ENCODE measurements around the gene CLCN1.

CLCN1 gene

DNA sequence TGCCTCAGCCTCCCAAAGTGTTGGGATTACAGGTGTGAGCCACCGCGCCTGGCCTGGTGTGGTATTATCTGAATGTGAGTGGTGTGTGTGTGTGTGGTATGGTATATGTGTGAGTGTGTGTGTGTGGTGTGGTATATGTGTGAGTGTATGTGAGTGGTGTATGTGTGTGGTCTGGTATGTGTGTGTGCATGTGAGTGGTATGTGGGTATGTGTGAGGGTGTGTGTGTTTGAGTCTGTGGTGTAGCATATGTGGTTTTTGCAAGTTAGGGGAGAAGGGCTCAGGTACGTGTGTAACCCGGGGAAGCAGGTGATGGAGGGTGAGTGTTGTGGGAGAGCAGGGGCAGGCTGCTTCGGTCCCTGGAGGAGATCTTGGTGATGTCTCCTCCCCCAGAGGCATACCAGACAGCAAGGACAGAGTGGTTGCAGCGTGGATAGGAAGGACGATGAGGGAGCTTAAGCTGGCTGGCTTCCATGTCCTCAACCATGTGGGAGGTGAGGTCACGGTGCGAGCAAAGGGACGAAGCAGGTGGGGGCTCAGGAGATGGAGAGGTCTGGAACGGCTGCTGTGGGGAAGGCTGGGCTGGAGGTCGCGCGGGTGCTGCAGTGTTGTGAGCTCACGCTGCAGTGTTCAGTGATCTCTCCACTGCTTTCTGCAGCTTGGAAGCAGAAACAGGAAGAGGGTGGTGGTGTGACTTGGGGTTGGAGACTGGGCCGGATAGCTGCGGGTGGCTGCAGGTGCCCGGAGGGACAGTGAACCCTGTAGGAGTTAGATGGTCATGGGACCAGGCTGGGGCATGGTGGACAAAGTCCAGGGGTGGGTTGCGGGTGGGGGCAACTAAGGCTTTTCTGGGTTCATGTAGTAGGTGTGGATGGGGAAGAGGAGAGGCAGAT, 70.2 kb downstream of the CLCN1 start:
- peak overlapping the region; percentile 6 for H3K4me3 ChIP-seq (ENCODE audit: low read length, poor library complexity, severe bottlenecking)
- no peaks in the 10 kb centered on the region for H3K9me2 ChIP-seq (replicated peaks; ENCODE audit: low read depth, low read length)
- H4K20me1 ChIP-seq (ENCODE audit: insufficient read depth, low read length, poor library complexity, severe bottlenecking) = peaks cover 63% of the 10 kb centered on the region
- peaks cover 32% of the 10 kb centered on the region; the same call in 1 of the 2 replicates for H3K36me3 ChIP-seq (ENCODE audit: insufficient read depth, low read length)
- H3F3A ChIP-seq (ENCODE audit: low read depth) = no peaks in the 10 kb centered on the region
- H3K4me2 ChIP-seq (ENCODE audit: low read depth, low read length, poor library complexity, severe bottlenecking) = peak overlapping the region; percentile 97
- H2AFZ ChIP-seq (ENCODE audit: low read length) = no peak overlapping the region
- no peak overlapping the region for H3K9ac ChIP-seq (ENCODE audit: low read depth, low read length, poor library complexity, severe bottlenecking)
- H3K27me3 ChIP-seq (ENCODE audit: insufficient read depth, low read length, poor library complexity, severe bottlenecking) = no peaks in the 10 kb centered on the region
- peaks cover 64% of the 10 kb centered on the region for H3K4me1 ChIP-seq (ENCODE audit: insufficient read depth, low read length, poor library complexity, severe bottlenecking)
- no peaks in the 10 kb centered on the region for H3K9me3 ChIP-seq (ENCODE audit: insufficient read depth, low read depth, low read length)
- no peak for TF ChIP-seq EZH2phosphoT487 (IDR thresholded peaks at IDR 0.05; ENCODE audit: borderline replicate concordance)
- TF ChIP-seq, protein P1, sequence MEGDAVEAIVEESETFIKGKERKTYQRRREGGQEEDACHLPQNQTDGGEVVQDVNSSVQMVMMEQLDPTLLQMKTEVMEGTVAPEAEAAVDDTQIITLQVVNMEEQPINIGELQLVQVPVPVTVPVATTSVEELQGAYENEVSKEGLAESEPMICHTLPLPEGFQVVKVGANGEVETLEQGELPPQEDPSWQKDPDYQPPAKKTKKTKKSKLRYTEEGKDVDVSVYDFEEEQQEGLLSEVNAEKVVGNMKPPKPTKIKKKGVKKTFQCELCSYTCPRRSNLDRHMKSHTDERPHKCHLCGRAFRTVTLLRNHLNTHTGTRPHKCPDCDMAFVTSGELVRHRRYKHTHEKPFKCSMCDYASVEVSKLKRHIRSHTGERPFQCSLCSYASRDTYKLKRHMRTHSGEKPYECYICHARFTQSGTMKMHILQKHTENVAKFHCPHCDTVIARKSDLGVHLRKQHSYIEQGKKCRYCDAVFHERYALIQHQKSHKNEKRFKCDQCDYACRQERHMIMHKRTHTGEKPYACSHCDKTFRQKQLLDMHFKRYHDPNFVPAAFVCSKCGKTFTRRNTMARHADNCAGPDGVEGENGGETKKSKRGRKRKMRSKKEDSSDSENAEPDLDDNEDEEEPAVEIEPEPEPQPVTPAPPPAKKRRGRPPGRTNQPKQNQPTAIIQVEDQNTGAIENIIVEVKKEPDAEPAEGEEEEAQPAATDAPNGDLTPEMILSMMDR (conservative IDR thresholded peaks at IDR 0.05; ENCODE audit: low read length) = no peak
- peaks cover 87% of the 10 kb centered on the region for H3K79me2 ChIP-seq (ENCODE audit: insufficient read depth, low read length)

GRCh38 chr7:143387156-143387975, 71.5 kb downstream of the CLCN1 start:
- H3K36me3 ChIP-seq (ENCODE audit: insufficient read depth, low read length) = peaks cover 43% of the 10 kb centered on the region; the same call in 1 of the 2 replicates
- H2AFZ ChIP-seq (ENCODE audit: low read length) = no peak overlapping the region
- H3F3A ChIP-seq (ENCODE audit: low read depth) = no peaks in the 10 kb centered on the region
- peaks cover 74% of the 10 kb centered on the region for H3K79me2 ChIP-seq (ENCODE audit: insufficient read depth, low read length)
- H3K9me2 ChIP-seq (replicated peaks; ENCODE audit: low read depth, low read length) = no peaks in the 10 kb centered on the region
- H4K20me1 ChIP-seq (ENCODE audit: insufficient read depth, low read length, poor library complexity, severe bottlenecking) = peaks cover 55% of the 10 kb centered on the region
- H3K27me3 ChIP-seq (ENCODE audit: insufficient read depth, low read length, poor library complexity, severe bottlenecking) = no peaks in the 10 kb centered on the region
- H3K9ac ChIP-seq (ENCODE audit: low read depth, low read length, poor library complexity, severe bottlenecking) = no peak overlapping the region
- peaks cover 61% of the 10 kb centered on the region for H3K4me1 ChIP-seq (ENCODE audit: insufficient read depth, low read length, poor library complexity, severe bottlenecking)
- TF ChIP-seq EZH2phosphoT487 (IDR thresholded peaks at IDR 0.05; ENCODE audit: borderline replicate concordance) = no peak
- TF ChIP-seq, protein P1 (conservative IDR thresholded peaks at IDR 0.05; ENCODE audit: low read length) = peak; percentile 43
- H3K4me2 ChIP-seq (ENCODE audit: low read depth, low read length, poor library complexity, severe bottlenecking) = peak overlapping the region; percentile 97
- no peak overlapping the region for H3K4me3 ChIP-seq (ENCODE audit: low read length, poor library complexity, severe bottlenecking)
- H3K9me3 ChIP-seq (ENCODE audit: insufficient read depth, low read depth, low read length) = no peaks in the 10 kb centered on the region

- H3K4me1 ChIP-seq (ENCODE audit: insufficient read depth, low read length, poor library complexity, severe bottlenecking) = peaks cover 54% of the 10 kb centered on the region
- peaks cover 67% of the 10 kb centered on the region for H3K79me2 ChIP-seq (ENCODE audit: insufficient read depth, low read length)
- no peaks in the 10 kb centered on the region for H3F3A ChIP-seq (ENCODE audit: low read depth)
- no peak overlapping the region for H2AFZ ChIP-seq (ENCODE audit: low read length)
- no peaks in the 10 kb centered on the region for H3K27me3 ChIP-seq (ENCODE audit: insufficient read depth, low read length, poor library complexity, severe bottlenecking)
- TF ChIP-seq, protein P1 (conservative IDR thresholded peaks at IDR 0.05; ENCODE audit: low read length) = no peak
- TF ChIP-seq EZH2phosphoT487 (IDR thresholded peaks at IDR 0.05; ENCODE audit: borderline replicate concordance) = no peak
- no peaks in the 10 kb centered on the region for H3K9me3 ChIP-seq (ENCODE audit: insufficient read depth, low read depth, low read length)
- peaks cover 43% of the 10 kb centered on the region; the same call in 1 of the 2 replicates for H3K36me3 ChIP-seq (ENCODE audit: insufficient read depth, low read length)
- no peaks in the 10 kb centered on the region for H3K9me2 ChIP-seq (replicated peaks; ENCODE audit: low read depth, low read length)
- H3K4me2 ChIP-seq (ENCODE audit: low read depth, low read length, poor library complexity, severe bottlenecking) = no peak overlapping the region
- peaks cover 48% of the 10 kb centered on the region for H4K20me1 ChIP-seq (ENCODE audit: insufficient read depth, low read length, poor library complexity, severe bottlenecking)
- H3K9ac ChIP-seq (ENCODE audit: low read depth, low read length, poor library complexity, severe bottlenecking) = no peak overlapping the region
- H3K4me3 ChIP-seq (ENCODE audit: low read length, poor library complexity, severe bottlenecking) = no peak overlapping the region
Measured at GRCh38 chr7:143388051-143388450, 72.1 kb downstream of the CLCN1 start.
